Measurements from ENCODE around the gene CABLES2.

CABLES2 gene

DNA sequence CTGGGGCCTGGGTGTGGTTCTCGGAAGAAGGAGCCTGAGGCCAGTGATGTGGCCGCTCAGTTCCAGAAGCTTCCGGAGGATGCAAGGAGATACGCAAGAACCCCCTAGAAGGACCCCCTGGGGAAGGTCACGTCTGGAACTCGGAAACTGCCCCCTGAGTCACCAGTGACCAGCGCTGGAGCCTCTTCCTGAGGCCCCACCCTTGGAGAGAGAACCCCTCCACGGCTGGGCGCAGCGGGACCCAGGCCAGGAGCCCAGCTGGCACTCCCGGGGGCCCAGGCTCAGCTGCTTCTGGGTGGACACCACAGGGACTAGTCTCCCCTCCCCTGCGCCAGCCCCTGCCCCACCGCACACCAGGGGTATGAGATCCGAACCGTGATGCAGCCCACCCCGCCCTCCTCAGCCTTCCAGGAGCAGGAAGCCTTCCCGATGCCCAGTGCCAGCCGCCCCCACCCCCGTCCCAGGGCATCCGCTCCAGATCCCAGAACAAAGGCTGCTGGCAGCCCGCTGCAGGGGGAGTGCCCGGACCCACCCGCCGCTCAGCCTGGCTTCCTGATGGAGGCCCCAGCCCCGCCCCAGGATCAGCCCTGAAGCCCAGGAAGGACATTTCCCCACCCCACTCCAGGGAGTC is 47.5 kb downstream of the CABLES2 start:
- DNase-seq (ENCODE audit: low read depth): no peak
- TF ChIP-seq, protein P1, sequence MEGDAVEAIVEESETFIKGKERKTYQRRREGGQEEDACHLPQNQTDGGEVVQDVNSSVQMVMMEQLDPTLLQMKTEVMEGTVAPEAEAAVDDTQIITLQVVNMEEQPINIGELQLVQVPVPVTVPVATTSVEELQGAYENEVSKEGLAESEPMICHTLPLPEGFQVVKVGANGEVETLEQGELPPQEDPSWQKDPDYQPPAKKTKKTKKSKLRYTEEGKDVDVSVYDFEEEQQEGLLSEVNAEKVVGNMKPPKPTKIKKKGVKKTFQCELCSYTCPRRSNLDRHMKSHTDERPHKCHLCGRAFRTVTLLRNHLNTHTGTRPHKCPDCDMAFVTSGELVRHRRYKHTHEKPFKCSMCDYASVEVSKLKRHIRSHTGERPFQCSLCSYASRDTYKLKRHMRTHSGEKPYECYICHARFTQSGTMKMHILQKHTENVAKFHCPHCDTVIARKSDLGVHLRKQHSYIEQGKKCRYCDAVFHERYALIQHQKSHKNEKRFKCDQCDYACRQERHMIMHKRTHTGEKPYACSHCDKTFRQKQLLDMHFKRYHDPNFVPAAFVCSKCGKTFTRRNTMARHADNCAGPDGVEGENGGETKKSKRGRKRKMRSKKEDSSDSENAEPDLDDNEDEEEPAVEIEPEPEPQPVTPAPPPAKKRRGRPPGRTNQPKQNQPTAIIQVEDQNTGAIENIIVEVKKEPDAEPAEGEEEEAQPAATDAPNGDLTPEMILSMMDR (IDR thresholded peaks at IDR 0.05; ENCODE audit: low read depth, low read length, missing control alignments): no peak
- no peak overlapping the region for H3K4me3 ChIP-seq (ENCODE audit: low read depth, low read length)

DNA sequence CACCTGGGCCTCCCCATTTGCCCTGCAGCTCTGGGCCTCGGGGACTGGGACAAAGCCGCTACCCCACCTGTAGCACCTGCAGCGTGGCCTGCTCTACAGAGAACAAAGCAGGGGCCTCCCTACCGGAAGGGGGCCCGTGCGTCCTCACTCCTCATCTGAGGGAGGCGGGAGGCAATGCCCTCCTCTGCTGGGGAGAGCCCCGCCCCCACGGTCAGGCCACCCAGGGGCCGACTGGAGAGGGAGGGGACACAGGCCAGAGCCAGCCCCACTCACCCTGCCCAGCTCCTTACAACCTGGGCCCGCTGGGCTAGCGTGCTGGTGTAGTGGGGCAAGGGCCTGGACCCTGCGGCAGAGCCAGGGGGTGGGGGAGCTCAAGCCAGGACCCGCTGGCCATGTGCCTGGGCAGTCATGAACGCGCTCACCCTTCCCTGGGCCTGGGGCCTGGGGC is 48.0 kb downstream of the CABLES2 start:
- TF ChIP-seq, protein P1 (IDR thresholded peaks at IDR 0.05; ENCODE audit: low read depth, low read length, missing control alignments): no peak
- DNase-seq (ENCODE audit: low read depth): no peak
- H3K4me3 ChIP-seq (ENCODE audit: low read depth, low read length): no peak overlapping the region

DNA sequence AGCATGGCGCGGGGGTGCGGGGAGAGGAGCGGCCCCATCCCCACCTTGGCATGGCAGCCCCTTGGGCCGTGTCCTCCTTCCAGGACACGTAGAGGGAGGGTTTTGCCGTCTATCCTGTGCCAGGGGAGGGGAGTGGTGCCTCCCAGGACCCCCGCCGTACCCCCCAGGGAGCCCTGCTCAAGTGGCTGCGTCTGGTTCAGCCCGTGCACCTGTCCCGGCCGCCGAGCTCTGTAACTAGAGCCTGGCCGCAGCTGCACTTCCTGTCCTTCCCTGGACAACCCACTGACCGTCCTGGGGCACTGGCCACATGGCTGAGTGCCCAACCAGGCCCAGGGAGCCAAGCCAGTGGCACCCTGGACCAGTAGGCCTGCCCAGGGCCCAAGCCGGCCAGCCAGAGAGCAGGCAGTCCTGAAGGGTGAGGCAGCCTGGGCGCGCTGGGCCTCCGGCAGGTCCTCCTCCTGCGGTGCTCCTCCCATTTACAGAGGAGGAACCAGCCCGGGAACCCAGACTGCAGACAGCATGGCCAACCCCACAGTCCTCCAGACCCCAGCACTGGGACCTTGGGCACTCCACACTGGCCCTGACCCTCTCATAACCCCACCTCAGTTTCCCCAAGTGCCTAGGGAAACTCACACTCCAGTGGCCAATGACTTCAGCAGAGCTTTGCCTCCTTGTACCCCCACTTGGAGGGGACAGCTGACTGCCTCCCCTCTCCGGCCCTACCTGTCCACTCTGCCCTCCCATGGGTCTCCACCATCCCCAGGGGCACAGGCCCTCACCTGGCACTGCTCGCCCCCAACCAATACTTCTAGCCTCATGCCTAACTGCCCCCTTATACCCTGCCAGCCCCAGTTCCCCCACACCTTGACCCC is 48.7 kb downstream of the CABLES2 start:
- H3K4me3 ChIP-seq (ENCODE audit: low read depth, low read length): no peak overlapping the region
- no peak for DNase-seq (ENCODE audit: low read depth)

DNA sequence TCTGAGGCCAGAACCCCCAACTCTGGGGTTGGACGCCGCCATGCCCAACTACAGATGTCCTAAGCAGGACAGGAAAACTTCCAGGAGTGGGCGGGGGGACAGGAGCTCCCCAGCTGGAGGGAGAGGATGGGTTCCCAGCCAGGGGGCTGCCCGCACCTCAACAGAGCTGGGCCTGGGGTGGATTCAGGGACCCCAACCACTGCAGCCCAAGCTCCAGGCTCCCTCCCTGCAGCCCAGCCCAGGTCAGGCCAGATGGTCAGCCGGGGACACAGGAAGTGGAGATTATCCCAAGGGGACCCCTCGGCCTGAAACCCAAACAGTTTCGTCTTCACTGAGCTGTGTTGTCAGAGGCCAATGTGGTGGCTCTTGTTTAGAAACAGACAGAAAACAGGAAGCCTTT is 49.4 kb downstream of the CABLES2 start:
- TF ChIP-seq, protein P1 (IDR thresholded peaks at IDR 0.05; ENCODE audit: low read depth, low read length, missing control alignments): no peak
- no peak overlapping the region for H3K4me3 ChIP-seq (ENCODE audit: low read depth, low read length)
- DNase-seq (ENCODE audit: low read depth): no peak

More for the DNA sequence above, 48.7 kb downstream of the CABLES2 start:
- TF ChIP-seq, protein P1 (IDR thresholded peaks at IDR 0.05; ENCODE audit: low read depth, low read length, missing control alignments): no peak

DNA sequence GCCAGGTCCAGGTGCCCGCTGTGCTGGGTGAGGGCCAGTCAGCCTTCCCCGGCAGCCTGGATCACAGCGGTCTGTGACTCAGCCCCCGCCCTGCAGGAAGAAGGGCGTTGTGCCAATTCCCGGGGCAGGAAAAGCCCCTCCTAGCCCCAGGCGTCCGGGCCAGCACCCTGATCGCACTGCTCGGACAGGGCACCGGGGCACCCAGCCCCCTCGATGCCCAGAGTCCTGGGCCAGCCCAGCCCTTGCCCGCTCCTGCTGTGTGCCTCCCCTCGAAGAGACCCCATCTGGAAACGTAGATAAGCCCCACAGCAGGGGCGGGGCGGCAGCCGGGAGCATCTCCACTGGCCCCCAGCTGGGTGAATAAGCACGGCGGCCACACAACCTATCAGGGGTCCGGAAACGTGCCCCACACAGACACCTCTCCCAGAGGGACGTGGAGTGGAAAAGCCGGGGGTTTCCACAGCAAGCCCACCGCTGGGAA is 49.9 kb downstream of the CABLES2 start:
- H3K4me3 ChIP-seq (ENCODE audit: low read depth, low read length): no peak overlapping the region
- DNase-seq (ENCODE audit: low read depth): no peak
- TF ChIP-seq, protein P1 (IDR thresholded peaks at IDR 0.05; ENCODE audit: low read depth, low read length, missing control alignments): no peak

DNA sequence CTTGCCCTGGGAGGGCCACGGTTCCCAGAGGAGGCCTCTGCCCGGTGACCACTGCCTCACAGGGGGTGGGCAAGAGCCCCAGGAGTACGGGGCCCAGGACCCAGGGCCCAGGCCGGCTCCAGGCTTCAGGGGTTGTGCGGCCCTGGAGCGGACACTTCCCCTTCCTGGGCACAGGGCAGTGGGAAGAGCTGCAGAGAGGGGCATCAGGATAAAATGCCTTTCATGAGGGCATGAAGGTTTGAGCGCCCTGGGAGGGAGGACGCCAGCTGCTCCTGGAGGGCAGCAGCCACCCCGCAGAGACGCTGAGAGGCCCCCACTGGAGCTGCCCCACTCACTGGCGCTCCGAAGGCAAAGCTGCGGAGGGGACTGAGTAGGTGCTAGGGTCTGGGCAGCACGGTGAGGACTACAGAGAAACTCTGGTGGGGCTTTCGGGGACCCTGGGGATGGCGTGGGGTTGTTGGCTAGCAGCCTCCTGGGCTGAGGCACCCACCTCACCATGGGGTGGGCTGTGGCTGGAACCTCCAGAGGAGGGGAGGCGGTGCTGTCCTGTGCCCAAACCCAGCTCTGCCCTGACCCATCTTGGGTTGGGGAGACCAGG is 50.4 kb downstream of the CABLES2 start:
- no peak overlapping the region for H3K4me3 ChIP-seq (ENCODE audit: low read depth, low read length)
- no peak for DNase-seq (ENCODE audit: low read depth)
- TF ChIP-seq, protein P1 (IDR thresholded peaks at IDR 0.05; ENCODE audit: low read depth, low read length, missing control alignments): no peak
